Activated CD4-positive, alpha-beta T cell treated with anti-CD3 and anti-CD28 coated beads, Interleukin-2, amount 50 U/mL, for 16 hours (primary cell): ENCODE results near the gene ANO9.
A peak's percentile ranks its signal among the peaks of the same experiment; 100 is the strongest.

Experiments used
- DNase-seq: peaks from one replicate; pipeline ENCODE4 v3.0.0-alpha.2; 2020

Gene ANO9

GRCh38 chr11:441418-442274, at the start of gene ANO9:
Gene ANO9 (minus strand): TSS chr11:442011. CDS start chr11:441926, 85 bp downstream.
- peak; percentile 40 for DNase-seq

GRCh38 chr11:491358-491757, 49.5 kb upstream of the ANO9 start:
- DNase-seq = no peak

GRCh38 chr11:490930-491260, 49.1 kb upstream of the ANO9 start:
- no peak for DNase-seq

GRCh38 chr11:490186-490929, 48.5 kb upstream of the ANO9 start:
- DNase-seq = no peak

- DNase-seq = no peak
Measured at GRCh38 chr11:489610-490185, 47.9 kb upstream of the ANO9 start.

- DNase-seq = no peak
Measured at GRCh38 chr11:488992-489391, 47.2 kb upstream of the ANO9 start.

- no peak for DNase-seq
Measured at GRCh38 chr11:488579-488978, 46.8 kb upstream of the ANO9 start.

GRCh38 chr11:488062-488461, 46.3 kb upstream of the ANO9 start:
- DNase-seq = no peak

- no peak for DNase-seq
Measured at GRCh38 chr11:487571-488021, 45.8 kb upstream of the ANO9 start.

GRCh38 chr11:486189-486588, 44.4 kb upstream of the ANO9 start:
- no peak for DNase-seq

- no peak for DNase-seq
Measured at GRCh38 chr11:484616-485015, 42.8 kb upstream of the ANO9 start.

GRCh38 chr11:479311-479710, 37.5 kb upstream of the ANO9 start:
- DNase-seq = no peak

- no peak for DNase-seq
Measured at GRCh38 chr11:477052-477715, 35.4 kb upstream of the ANO9 start.

- DNase-seq = no peak
Measured at GRCh38 chr11:476416-476815, 34.6 kb upstream of the ANO9 start.

- DNase-seq = no peak
Measured at GRCh38 chr11:475941-476340, 34.1 kb upstream of the ANO9 start.

GRCh38 chr11:474914-475506, 33.2 kb upstream of the ANO9 start:
- DNase-seq = no peak

GRCh38 chr11:473962-474785, 32.4 kb upstream of the ANO9 start:
- DNase-seq = no peak

GRCh38 chr11:473415-473814, 31.6 kb upstream of the ANO9 start:
- no peak for DNase-seq

- DNase-seq = no peak
Measured at GRCh38 chr11:472816-473215, 31.0 kb upstream of the ANO9 start.

GRCh38 chr11:472272-472671, 30.5 kb upstream of the ANO9 start:
- DNase-seq = no peak

GRCh38 chr11:471468-472145, 29.8 kb upstream of the ANO9 start:
- DNase-seq = no peak
